ENCODE data around the gene GSE1.

DNA sequence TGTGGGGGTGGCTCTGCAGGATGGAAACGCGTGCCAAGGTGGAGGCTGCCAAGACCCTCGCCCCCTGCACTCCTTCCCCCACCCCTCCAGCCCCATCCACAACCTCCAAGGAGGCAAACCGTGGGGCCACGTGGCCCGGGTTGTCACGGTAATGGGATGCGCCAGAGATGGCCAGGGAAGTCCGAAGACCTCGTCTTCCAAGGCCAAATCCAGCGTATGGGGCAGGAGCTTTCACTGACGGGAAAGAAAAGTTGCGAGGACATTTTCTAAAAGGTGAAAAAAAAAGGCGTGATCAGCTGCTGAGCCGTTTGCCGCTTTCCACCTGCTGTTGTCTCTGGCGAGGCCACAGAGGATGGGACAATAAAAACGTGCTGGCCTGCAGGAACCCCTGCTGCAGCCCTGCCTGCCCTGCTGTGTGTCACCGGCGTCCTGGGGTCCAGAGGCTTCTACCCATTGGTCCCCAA, 28.3 kb upstream of the GSE1 start:
- TF ChIP-seq, protein P1, sequence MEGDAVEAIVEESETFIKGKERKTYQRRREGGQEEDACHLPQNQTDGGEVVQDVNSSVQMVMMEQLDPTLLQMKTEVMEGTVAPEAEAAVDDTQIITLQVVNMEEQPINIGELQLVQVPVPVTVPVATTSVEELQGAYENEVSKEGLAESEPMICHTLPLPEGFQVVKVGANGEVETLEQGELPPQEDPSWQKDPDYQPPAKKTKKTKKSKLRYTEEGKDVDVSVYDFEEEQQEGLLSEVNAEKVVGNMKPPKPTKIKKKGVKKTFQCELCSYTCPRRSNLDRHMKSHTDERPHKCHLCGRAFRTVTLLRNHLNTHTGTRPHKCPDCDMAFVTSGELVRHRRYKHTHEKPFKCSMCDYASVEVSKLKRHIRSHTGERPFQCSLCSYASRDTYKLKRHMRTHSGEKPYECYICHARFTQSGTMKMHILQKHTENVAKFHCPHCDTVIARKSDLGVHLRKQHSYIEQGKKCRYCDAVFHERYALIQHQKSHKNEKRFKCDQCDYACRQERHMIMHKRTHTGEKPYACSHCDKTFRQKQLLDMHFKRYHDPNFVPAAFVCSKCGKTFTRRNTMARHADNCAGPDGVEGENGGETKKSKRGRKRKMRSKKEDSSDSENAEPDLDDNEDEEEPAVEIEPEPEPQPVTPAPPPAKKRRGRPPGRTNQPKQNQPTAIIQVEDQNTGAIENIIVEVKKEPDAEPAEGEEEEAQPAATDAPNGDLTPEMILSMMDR (IDR thresholded peaks at IDR 0.05 in 2 of 3, conservative IDR thresholded peaks at IDR 0.05 in 1 of 3; ENCODE audit: borderline replicate concordance in 1 of 3, insufficient read depth in 1 of 3, low read depth in 2 of 3, low read length in 2 of 3), result no peak
- no peak for TF ChIP-seq EZH2 (IDR thresholded peaks at IDR 0.05)
- TF ChIP-seq ZNF274 (IDR thresholded peaks at IDR 0.05; ENCODE audit: low read depth, low read length), result no peak
- no peak for TF ChIP-seq FOSL1 (IDR thresholded peaks at IDR 0.05; ENCODE audit: low read depth)
- no peak for TF ChIP-seq ZFX (IDR thresholded peaks at IDR 0.05)
- TF ChIP-seq RAD21 (IDR thresholded peaks at IDR 0.05; ENCODE audit: low read depth), result no peak
- TF ChIP-seq POLR2A (IDR thresholded peaks at IDR 0.05; ENCODE audit: borderline replicate concordance, extremely low read depth, insufficient read depth, insufficient read length), result no peak
- no peak for TF ChIP-seq SRF (IDR thresholded peaks at IDR 0.05; ENCODE audit: low read depth)
- TF ChIP-seq, protein P2, sequence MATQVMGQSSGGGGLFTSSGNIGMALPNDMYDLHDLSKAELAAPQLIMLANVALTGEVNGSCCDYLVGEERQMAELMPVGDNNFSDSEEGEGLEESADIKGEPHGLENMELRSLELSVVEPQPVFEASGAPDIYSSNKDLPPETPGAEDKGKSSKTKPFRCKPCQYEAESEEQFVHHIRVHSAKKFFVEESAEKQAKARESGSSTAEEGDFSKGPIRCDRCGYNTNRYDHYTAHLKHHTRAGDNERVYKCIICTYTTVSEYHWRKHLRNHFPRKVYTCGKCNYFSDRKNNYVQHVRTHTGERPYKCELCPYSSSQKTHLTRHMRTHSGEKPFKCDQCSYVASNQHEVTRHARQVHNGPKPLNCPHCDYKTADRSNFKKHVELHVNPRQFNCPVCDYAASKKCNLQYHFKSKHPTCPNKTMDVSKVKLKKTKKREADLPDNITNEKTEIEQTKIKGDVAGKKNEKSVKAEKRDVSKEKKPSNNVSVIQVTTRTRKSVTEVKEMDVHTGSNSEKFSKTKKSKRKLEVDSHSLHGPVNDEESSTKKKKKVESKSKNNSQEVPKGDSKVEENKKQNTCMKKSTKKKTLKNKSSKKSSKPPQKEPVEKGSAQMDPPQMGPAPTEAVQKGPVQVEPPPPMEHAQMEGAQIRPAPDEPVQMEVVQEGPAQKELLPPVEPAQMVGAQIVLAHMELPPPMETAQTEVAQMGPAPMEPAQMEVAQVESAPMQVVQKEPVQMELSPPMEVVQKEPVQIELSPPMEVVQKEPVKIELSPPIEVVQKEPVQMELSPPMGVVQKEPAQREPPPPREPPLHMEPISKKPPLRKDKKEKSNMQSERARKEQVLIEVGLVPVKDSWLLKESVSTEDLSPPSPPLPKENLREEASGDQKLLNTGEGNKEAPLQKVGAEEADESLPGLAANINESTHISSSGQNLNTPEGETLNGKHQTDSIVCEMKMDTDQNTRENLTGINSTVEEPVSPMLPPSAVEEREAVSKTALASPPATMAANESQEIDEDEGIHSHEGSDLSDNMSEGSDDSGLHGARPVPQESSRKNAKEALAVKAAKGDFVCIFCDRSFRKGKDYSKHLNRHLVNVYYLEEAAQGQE (IDR thresholded peaks at IDR 0.05; ENCODE audit: low read depth), result no peak
- TF ChIP-seq POLR2AphosphoS5 (IDR thresholded peaks at IDR 0.05; ENCODE audit: low read depth, low read length), result no peak
- no peak for TF ChIP-seq SIN3A (IDR thresholded peaks at IDR 0.05; ENCODE audit: low read depth)
